Loucy (cell line): ENCODE data around the gene TGFBRAP1.

Source experiments
- EZH2phosphoT487 ChIP-seq: fragments of 200-600 bp; IDR thresholded peaks from 2 replicates; pipeline ENCODE4 v1.6.1; 2018; ENCODE audit warnings: antibody characterized with exemption, mild to moderate bottlenecking, moderate library complexity, borderline replicate concordance
- TF ChIP-seq, protein P1 (sequence below): fragments of 200-600 bp; sonication (generic); conservative IDR thresholded peaks from 2 replicates; pipeline ENCODE4 v1.5.1; 2014; ENCODE audit warnings: mild to moderate bottlenecking, antibody characterized with exemption, low read length

DNA sequence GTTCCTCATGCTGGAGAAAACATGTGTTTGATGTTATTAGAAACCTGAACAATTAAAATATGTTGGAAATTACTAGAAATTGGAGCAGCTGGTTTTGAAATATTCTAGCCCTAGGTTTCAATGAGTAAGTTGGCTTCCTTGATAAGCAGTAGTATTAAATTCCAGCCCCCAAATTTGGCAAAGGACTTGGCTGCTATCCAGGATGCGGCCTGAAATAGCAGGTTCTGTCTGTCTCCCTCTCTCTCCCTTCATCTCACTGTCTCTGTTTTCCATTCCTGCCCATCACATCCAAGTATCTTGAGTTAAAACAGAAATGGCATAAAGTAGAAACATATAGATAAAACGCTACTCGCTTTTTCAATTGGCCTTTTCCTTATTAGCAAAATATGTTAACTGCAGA is 108.9 kb downstream of the TGFBRAP1 start:
- TF ChIP-seq, protein P1, sequence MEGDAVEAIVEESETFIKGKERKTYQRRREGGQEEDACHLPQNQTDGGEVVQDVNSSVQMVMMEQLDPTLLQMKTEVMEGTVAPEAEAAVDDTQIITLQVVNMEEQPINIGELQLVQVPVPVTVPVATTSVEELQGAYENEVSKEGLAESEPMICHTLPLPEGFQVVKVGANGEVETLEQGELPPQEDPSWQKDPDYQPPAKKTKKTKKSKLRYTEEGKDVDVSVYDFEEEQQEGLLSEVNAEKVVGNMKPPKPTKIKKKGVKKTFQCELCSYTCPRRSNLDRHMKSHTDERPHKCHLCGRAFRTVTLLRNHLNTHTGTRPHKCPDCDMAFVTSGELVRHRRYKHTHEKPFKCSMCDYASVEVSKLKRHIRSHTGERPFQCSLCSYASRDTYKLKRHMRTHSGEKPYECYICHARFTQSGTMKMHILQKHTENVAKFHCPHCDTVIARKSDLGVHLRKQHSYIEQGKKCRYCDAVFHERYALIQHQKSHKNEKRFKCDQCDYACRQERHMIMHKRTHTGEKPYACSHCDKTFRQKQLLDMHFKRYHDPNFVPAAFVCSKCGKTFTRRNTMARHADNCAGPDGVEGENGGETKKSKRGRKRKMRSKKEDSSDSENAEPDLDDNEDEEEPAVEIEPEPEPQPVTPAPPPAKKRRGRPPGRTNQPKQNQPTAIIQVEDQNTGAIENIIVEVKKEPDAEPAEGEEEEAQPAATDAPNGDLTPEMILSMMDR = no peak
- no peak for TF ChIP-seq EZH2phosphoT487
